Testis (tissue), 2 donors: ENCODE data around the gene TFB1M.

ENCODE experiments used
- CTCF ChIP-seq, 3 experiments: fragments of 450-650 bp in 2 of 3; fragments of 200-600 bp in 1 of 3; sonication (generic) in 1 of 3; IDR thresholded peaks; one replicate each; pipeline ENCODE4 v1.5.1; 2016 to 2019; ENCODE audit warnings: antibody characterized with exemption in 3 of 3, mild to moderate bottlenecking in 2 of 3, moderate library complexity in 1 of 3
- POLR2A ChIP-seq: fragments of 450-650 bp; IDR thresholded peaks from one replicate; pipeline ENCODE4 v1.6.1; 2017; ENCODE audit warnings: antibody characterized with exemption, mild to moderate bottlenecking, moderate library complexity

GRCh38 chr6:155313602-155314091 lies 637 bp downstream of the TFB1M start:
- TF ChIP-seq CTCF (IDR thresholded peaks at IDR 0.05) (no peak), POLR2A (no peak)
